K562 (cell line): ENCODE results near the gene ZNF740. TPM values are rescaled to one million over a fixed set of nuclear protein-coding genes. Genes with fewer than 3 reads are reported as not detected.

Experiments used
- GTF2A2 ChIP-seq: IDR thresholded peaks from 2 replicates; pipeline ENCODE4 v1.6.1; 2016; ENCODE audit warnings: mild to moderate bottlenecking, missing genetic modification characterization, missing compliant biosample characterization
- POLR2G ChIP-seq: fragments of 200-400 bp; formaldehyde crosslinking; IDR thresholded peaks from 2 replicates; pipeline ENCODE4 v1.6.1; 2017; ENCODE audit warnings: low read depth, mild to moderate bottlenecking, antibody characterized with exemption, low read length, moderate library complexity
- polyA plus RNA-seq, 8 experiments: library from polyadenylated mRNA; depleted of rRNA in 4 of 8; stranded (reverse) in 5 of 8; unstranded in 3 of 8; fragments of >200 nt; fragmentation: Nextera tagmentation in 2 of 8; fragmentation: Illumina TruSeq in 1 of 8; extraction: Ambion mirVana in 2 of 8; extraction: Trizol in 1 of 8; gene quantifications; 2 replicates each; pipeline versions ENCODE4 v1.2.1 to v1.2.3, GENCODE V29; 2011 to 2014; ENCODE audit warnings: inconsistent platforms in 1 of 8, missing spikeins in 1 of 8
- total RNA-seq, 7 experiments: library from RNA; depleted of rRNA in 6 of 7; stranded (reverse); fragments of >200 nt in 6 of 7; fragmentation: Illumina TruSeq in 2 of 7; extraction: Trizol in 2 of 7; gene quantifications; 2 replicates each; pipeline versions ENCODE4 v1.2.1 to v1.2.3, GENCODE V29; 2011 to 2021; ENCODE audit warnings: low replicate concordance in 1 of 7
- TF ChIP-seq, protein P1 (sequence below): sonication (generic); formaldehyde crosslinking; IDR thresholded peaks from 2 replicates; pipeline ENCODE4 v1.8.0; 2023; ENCODE audit warnings: missing genetic modification reagents, mild to moderate bottlenecking, borderline replicate concordance

Gene ZNF740
- total and polyA plus RNA-seq, 9 of the 15 experiments (the other 6 are each of a cell fraction or from before 2014, with no cell fraction given): 0.57 to 46.4 (median 18.6) TPM

DNA sequence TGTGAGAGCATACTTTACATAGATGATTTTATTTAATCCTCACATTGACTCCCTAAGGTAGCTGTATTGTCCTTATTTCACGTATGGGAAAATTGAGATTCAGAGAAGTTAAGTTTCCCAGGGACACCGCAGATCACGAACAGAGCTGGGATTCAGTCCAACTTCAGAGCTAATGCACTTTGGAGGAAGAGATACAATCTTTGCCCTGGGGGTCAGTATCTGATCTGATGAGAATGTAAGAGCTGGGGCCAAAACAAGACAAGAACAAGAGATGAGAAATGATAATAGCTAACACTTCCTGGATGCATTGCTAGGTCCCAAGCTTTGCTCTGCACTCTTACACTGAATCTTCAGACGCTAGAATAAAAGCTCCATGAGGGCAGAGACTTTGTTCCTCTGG, 6.2 kb downstream of the ZNF740 start (continued):
- TF ChIP-seq, protein P1, sequence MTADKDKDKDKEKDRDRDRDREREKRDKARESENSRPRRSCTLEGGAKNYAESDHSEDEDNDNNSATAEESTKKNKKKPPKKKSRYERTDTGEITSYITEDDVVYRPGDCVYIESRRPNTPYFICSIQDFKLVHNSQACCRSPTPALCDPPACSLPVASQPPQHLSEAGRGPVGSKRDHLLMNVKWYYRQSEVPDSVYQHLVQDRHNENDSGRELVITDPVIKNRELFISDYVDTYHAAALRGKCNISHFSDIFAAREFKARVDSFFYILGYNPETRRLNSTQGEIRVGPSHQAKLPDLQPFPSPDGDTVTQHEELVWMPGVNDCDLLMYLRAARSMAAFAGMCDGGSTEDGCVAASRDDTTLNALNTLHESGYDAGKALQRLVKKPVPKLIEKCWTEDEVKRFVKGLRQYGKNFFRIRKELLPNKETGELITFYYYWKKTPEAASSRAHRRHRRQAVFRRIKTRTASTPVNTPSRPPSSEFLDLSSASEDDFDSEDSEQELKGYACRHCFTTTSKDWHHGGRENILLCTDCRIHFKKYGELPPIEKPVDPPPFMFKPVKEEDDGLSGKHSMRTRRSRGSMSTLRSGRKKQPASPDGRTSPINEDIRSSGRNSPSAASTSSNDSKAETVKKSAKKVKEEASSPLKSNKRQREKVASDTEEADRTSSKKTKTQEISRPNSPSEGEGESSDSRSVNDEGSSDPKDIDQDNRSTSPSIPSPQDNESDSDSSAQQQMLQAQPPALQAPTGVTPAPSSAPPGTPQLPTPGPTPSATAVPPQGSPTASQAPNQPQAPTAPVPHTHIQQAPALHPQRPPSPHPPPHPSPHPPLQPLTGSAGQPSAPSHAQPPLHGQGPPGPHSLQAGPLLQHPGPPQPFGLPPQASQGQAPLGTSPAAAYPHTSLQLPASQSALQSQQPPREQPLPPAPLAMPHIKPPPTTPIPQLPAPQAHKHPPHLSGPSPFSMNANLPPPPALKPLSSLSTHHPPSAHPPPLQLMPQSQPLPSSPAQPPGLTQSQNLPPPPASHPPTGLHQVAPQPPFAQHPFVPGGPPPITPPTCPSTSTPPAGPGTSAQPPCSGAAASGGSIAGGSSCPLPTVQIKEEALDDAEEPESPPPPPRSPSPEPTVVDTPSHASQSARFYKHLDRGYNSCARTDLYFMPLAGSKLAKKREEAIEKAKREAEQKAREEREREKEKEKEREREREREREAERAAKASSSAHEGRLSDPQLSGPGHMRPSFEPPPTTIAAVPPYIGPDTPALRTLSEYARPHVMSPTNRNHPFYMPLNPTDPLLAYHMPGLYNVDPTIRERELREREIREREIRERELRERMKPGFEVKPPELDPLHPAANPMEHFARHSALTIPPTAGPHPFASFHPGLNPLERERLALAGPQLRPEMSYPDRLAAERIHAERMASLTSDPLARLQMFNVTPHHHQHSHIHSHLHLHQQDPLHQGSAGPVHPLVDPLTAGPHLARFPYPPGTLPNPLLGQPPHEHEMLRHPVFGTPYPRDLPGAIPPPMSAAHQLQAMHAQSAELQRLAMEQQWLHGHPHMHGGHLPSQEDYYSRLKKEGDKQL (CRISPR knock-in tag): no peak
- TF ChIP-seq GTF2A2 (tag) (no peak), POLR2G (no peak)
